ENCODE data around the gene C19orf25.

The C19orf25 gene

GRCh38 chr19:1429750-1430149 is 49.3 kb downstream of the C19orf25 start:
- H3K36me3 ChIP-seq (ENCODE audit: control insufficient read depth, insufficient read depth, low read length) = peaks cover 87% of the 10 kb centered on the region
- no peak for DNase-seq
- no peak overlapping the region for H3K27ac ChIP-seq (ENCODE audit: insufficient read depth, low read length, poor library complexity, severe bottlenecking)
- H3K27me3 ChIP-seq (replicated peaks; ENCODE audit: control insufficient read depth, insufficient read depth, low read length, poor library complexity, severe bottlenecking) = no peaks in the 10 kb centered on the region
- H3K4me1 ChIP-seq (ENCODE audit: control insufficient read depth, insufficient read depth, low read length, poor library complexity, severe bottlenecking) = no peaks in the 10 kb centered on the region
- no peak overlapping the region for H3K4me3 ChIP-seq (ENCODE audit: insufficient read depth, low read depth, low read length, poor library complexity, severe bottlenecking)
- no peaks in the 10 kb centered on the region for H3K9me3 ChIP-seq (ENCODE audit: control insufficient read depth, low read length)

DNA sequence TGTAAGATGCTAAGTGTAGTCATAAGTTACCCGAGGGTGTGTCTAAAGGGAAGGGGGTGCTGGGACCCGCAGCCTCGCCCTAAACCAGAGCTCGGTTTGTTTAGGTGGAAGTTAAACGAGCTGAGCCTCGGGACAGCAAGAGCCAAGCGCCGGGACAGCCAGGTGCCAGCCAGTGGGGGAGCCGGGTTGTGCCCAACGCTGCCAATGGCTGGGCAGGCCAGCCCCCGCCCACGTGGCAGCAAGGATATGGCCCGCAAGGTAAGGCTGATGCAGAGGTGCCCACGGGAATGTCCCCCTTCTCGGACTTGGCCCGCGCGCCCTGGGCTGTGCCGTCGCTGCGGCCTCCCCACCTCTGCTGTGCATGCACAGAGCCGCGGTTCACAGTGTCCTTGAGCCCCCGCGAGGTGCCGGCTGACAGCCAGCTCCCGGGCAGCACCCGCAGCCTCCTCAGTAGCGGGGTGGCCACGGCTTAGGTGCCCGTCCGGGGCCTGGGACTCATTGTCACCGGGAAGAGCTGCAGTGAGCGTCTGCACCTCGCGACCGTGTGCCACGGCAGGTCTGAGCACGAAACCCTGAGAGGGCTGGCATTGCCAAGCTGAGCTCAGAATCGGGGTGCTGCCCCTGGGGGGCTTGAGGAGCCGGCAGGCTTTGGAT is 50.1 kb downstream of the C19orf25 start:
- H3K4me1 ChIP-seq (ENCODE audit: control insufficient read depth, insufficient read depth, low read length, poor library complexity, severe bottlenecking) = no peaks in the 10 kb centered on the region
- no peaks in the 10 kb centered on the region for H3K27me3 ChIP-seq (replicated peaks; ENCODE audit: control insufficient read depth, insufficient read depth, low read length, poor library complexity, severe bottlenecking)
- H3K4me3 ChIP-seq (ENCODE audit: insufficient read depth, low read depth, low read length, poor library complexity, severe bottlenecking) = no peak overlapping the region
- DNase-seq = no peak
- peaks cover 83% of the 10 kb centered on the region for H3K36me3 ChIP-seq (ENCODE audit: control insufficient read depth, insufficient read depth, low read length)
- no peaks in the 10 kb centered on the region for H3K9me3 ChIP-seq (ENCODE audit: control insufficient read depth, low read length)
- H3K27ac ChIP-seq (ENCODE audit: insufficient read depth, low read length, poor library complexity, severe bottlenecking) = no peak overlapping the region

DNA sequence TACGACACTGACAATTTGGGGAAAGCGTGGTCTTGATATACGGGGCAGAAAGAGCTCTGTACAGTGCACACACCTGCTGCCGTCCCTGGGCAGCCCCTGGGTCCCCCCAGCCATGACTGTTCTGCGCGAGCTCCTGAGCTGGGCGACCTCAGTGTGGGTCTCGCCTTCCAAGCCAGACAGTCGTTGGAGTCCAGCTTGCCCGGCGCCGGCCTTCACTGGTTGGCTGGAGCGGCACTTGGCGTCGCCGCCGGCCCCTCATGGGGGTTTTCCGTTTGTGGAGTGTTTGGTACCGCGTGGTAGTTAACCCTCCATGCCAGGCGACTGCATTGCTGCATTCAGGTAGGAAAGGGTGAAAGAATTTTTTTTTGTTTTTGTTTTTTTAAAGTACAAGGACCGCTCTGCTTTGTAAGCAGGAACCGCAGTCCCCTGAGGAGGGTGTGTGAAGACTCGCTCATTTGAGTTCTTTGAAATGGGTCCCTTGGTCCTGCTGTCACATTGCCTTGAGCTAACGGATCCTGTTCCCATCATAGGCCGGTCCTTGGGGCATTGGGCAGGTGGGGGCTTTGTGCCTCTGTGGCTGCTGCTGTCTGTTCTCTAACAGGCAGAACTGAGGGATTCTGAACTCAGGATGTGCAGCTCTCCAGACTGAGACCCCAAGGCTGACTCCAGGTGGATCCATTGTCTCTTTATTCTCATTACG is 51.6 kb downstream of the C19orf25 start:
- Histone ChIP-seq H3K36me3 (ENCODE audit: control insufficient read depth, insufficient read depth, low read length) (peaks cover 83% of the 10 kb centered on the region), H3K27ac (ENCODE audit: insufficient read depth, low read length, poor library complexity, severe bottlenecking) (no peak overlapping the region), H3K4me1 (ENCODE audit: control insufficient read depth, insufficient read depth, low read length, poor library complexity, severe bottlenecking) (no peaks in the 10 kb centered on the region), H3K27me3 (replicated peaks; ENCODE audit: control insufficient read depth, insufficient read depth, low read length, poor library complexity, severe bottlenecking) (no peaks in the 10 kb centered on the region), H3K4me3 (ENCODE audit: insufficient read depth, low read depth, low read length, poor library complexity, severe bottlenecking) (no peak overlapping the region), H3K9me3 (ENCODE audit: control insufficient read depth, low read length) (no peaks in the 10 kb centered on the region)
- DNase-seq = no peak

DNA sequence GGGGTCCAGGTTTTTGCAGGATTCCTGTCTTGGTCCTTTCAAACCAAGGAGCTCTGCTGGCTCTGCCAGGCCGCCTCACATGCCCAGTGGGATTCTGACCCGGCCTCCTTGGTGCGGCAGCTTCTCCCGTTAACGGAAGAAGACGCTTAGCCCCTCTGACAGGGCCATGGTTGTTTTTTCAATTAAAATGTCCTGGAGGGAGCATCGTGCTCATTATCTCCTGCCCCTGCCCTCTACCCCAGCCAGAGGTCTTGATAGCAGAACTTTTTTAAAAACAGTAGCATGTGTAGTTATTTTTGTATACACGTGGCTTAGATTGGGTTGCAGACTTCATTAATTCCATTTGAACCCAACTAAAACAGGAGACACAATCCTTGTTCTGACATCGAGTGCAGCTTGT is 52.3 kb downstream of the C19orf25 start:
- H3K9me3 ChIP-seq (ENCODE audit: control insufficient read depth, low read length) = no peaks in the 10 kb centered on the region
- H3K27ac ChIP-seq (ENCODE audit: insufficient read depth, low read length, poor library complexity, severe bottlenecking) = no peak overlapping the region
- no peaks in the 10 kb centered on the region for H3K27me3 ChIP-seq (replicated peaks; ENCODE audit: control insufficient read depth, insufficient read depth, low read length, poor library complexity, severe bottlenecking)
- peaks cover 83% of the 10 kb centered on the region for H3K36me3 ChIP-seq (ENCODE audit: control insufficient read depth, insufficient read depth, low read length)
- no peak for DNase-seq
- no peak overlapping the region for H3K4me3 ChIP-seq (ENCODE audit: insufficient read depth, low read depth, low read length, poor library complexity, severe bottlenecking)
- H3K4me1 ChIP-seq (ENCODE audit: control insufficient read depth, insufficient read depth, low read length, poor library complexity, severe bottlenecking) = no peaks in the 10 kb centered on the region

GRCh38 chr19:1425902-1426301 is 53.1 kb downstream of the C19orf25 start:
- H3K27ac ChIP-seq (ENCODE audit: insufficient read depth, low read length, poor library complexity, severe bottlenecking) = no peak overlapping the region
- no peak for DNase-seq
- H3K36me3 ChIP-seq (ENCODE audit: control insufficient read depth, insufficient read depth, low read length) = peaks cover 85% of the 10 kb centered on the region

DNA sequence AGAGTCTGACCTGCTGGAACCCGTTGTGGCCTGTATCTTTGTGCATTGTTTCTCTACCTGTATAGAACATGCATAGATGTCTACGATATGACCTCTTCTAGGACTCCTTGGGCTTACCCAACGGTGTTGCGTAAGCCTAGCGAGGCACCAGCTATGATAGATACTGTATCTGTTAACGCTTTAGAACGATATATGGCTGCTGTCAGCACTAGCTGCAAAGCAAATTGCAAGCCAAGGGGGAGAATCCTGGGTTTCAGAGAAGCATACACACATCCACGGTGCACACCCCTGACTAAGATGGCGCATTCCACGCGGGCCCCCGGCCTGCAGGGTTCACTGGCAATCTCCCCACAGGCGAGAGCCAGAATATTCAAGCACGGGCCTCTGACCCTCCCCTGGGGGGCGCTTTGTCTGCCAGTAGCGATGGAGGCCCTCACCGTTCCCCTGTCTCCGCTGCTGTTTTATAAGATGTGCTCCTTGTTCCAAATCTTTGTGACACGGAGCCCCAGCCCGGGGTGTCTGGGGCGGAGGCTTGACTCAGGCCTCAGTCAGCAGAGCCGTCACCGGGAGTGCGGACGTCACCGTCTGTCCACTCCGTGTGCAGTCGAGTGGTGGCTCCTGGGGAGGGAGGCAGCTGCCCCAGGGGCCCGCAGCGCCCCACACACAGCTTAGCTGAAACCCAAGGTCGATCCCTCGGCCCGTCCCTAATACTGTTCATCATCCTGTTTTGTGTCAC is 53.7 kb downstream of the C19orf25 start:
- no peak overlapping the region for H3K27ac ChIP-seq (ENCODE audit: insufficient read depth, low read length, poor library complexity, severe bottlenecking)
- peaks cover 92% of the 10 kb centered on the region for H3K36me3 ChIP-seq (ENCODE audit: control insufficient read depth, insufficient read depth, low read length)
- DNase-seq = no peak
- no peaks in the 10 kb centered on the region for H3K9me3 ChIP-seq (ENCODE audit: control insufficient read depth, low read length)
- no peaks in the 10 kb centered on the region for H3K27me3 ChIP-seq (replicated peaks; ENCODE audit: control insufficient read depth, insufficient read depth, low read length, poor library complexity, severe bottlenecking)
- H3K4me3 ChIP-seq (ENCODE audit: insufficient read depth, low read depth, low read length, poor library complexity, severe bottlenecking) = no peak overlapping the region
- H3K4me1 ChIP-seq (ENCODE audit: control insufficient read depth, insufficient read depth, low read length, poor library complexity, severe bottlenecking) = no peaks in the 10 kb centered on the region

More at GRCh38 chr19:1425902-1426301, 53.1 kb downstream of the C19orf25 start:
- Histone ChIP-seq H3K27me3 (replicated peaks; ENCODE audit: control insufficient read depth, insufficient read depth, low read length, poor library complexity, severe bottlenecking) (no peaks in the 10 kb centered on the region), H3K4me3 (ENCODE audit: insufficient read depth, low read depth, low read length, poor library complexity, severe bottlenecking) (no peak overlapping the region), H3K9me3 (ENCODE audit: control insufficient read depth, low read length) (no peaks in the 10 kb centered on the region), H3K4me1 (ENCODE audit: control insufficient read depth, insufficient read depth, low read length, poor library complexity, severe bottlenecking) (no peaks in the 10 kb centered on the region)

DNA sequence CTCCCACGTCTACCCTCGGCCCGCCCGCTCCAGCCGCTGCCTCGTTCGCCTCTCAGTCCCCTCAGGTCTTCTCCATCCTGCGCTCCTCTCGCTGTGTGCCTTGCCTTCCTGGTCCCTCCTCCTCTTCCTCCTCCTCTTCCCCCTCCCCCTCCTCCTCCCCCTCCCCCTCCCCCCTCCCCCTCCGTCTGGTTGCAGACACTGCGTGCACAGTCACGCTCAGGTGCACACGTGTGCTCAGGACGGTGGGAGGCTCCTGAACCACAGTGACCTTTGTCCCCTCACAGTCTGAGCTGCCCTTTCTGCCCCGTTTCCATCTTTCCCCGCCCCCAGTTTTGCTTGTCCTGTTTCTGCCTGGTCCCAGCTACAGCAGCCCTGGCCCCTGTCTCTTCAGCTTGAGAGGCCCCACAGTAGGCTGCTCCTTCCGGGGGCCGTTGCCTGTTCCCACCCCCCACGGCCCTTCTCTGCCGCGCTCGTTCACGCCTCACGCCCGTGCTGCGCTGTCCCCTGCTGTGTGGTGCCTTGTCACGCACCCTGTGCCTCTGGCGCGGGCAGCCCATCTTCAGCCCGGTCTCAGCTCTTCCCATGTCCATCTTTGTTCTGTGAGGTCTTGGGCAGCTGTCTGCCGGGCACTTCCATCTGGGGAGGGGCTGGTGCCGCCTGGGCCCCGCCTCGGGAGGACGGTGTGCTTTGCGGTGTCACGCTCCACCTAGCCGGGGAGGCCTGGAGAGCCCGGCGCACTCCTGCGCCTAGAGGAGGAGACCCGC is 54.6 kb downstream of the C19orf25 start:
- Histone ChIP-seq H3K27ac (ENCODE audit: insufficient read depth, low read length, poor library complexity, severe bottlenecking) (no peak overlapping the region), H3K36me3 (ENCODE audit: control insufficient read depth, insufficient read depth, low read length) (peaks cover 89% of the 10 kb centered on the region)

DNA sequence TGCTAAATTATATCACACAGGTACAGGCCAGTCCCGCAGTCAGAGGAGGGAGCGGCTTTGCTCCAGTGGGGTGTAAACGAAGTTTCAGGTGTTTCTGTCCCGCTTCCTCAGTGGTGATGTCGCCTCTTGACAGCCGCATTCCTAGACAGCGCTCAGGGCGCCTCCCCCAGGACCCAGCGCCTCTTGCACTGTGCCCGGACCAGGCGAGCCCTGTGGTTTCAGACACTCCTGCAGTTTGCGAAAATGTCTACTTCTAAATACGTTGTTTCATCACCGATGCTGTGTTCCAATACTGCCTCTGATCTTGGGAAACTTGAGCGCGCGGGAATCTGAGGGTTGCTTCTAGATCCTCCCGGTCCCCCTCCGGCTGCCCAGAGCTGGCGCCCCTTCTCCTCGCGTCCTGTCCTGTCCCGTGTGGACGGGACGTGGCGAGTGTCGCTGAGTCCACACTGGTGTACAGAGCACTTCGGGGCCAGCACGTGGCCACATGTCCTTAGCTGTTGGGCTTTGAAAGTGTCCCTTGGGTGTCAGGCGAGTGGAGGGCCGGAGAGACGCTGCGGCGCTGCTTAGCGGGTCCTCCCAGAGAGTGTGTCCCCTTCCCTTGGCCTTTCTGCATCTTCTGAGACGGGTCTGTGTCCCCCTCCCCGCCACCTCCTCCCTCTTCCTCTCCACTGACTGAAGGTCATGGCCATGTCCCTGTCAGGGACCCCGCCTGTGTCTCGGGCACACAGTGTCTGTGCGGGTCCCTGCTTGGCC is 55.4 kb downstream of the C19orf25 start:
- Histone ChIP-seq H3K36me3 (ENCODE audit: control insufficient read depth, insufficient read depth, low read length) (peaks cover 90% of the 10 kb centered on the region), H3K27ac (ENCODE audit: insufficient read depth, low read length, poor library complexity, severe bottlenecking) (no peak overlapping the region), H3K4me3 (ENCODE audit: insufficient read depth, low read depth, low read length, poor library complexity, severe bottlenecking) (no peak overlapping the region), H3K4me1 (ENCODE audit: control insufficient read depth, insufficient read depth, low read length, poor library complexity, severe bottlenecking) (no peaks in the 10 kb centered on the region), H3K9me3 (ENCODE audit: control insufficient read depth, low read length) (no peaks in the 10 kb centered on the region), H3K27me3 (replicated peaks; ENCODE audit: control insufficient read depth, insufficient read depth, low read length, poor library complexity, severe bottlenecking) (no peaks in the 10 kb centered on the region)
- no peak for DNase-seq

More for the DNA sequence above, 54.6 kb downstream of the C19orf25 start:
- DNase-seq = no peak
- Histone ChIP-seq H3K9me3 (ENCODE audit: control insufficient read depth, low read length) (no peaks in the 10 kb centered on the region), H3K27me3 (replicated peaks; ENCODE audit: control insufficient read depth, insufficient read depth, low read length, poor library complexity, severe bottlenecking) (no peaks in the 10 kb centered on the region), H3K4me3 (ENCODE audit: insufficient read depth, low read depth, low read length, poor library complexity, severe bottlenecking) (no peak overlapping the region), H3K4me1 (ENCODE audit: control insufficient read depth, insufficient read depth, low read length, poor library complexity, severe bottlenecking) (no peaks in the 10 kb centered on the region)
